Islet precursor cell (in vitro differentiated cells): Measurements from ENCODE around the gene VPS39.

Source experiments
- DNase-seq: peaks from one replicate; pipeline ENCODE4 v3.0.0-alpha.2; 2018

VPS39 gene

DNA sequence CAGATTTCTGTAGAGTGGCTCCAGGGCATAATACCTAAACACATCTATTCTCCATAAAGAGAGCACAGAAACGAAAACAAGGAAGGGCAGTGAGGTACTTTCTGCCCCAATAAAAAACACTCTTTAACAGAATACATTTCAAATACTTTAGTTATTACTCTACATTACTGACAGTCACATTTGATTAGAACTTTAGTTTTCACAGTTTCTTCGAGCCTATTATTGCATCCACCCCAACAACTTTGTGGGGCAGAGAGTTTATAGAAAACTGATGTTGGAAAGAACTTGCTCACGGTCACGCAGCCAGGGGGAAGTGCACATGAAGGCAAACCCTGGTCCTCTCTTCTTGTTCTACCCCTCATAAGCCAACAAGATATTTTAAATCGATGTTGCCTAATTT lies 9.0 kb downstream of the VPS39 start:
- no peak for DNase-seq

DNA sequence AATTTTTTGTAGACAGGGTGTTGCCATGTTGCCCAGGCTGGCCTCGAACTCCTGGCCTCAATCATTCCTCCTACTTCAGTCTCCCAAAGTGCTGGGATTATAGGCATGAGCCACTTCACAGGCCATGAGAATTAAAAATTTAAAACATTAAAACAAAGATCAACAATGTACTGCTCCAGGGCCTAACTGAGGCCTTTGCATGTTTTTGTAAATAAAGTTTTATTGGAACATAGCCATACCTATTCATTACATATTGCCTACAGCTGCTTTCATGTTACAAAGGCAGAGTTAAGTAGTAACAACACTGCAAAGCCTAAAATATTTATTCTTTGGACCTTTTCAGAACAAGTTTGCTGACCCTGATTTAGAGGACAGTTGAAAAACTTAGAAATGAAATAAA lies 9.6 kb downstream of the VPS39 start:
- no peak for DNase-seq

DNA sequence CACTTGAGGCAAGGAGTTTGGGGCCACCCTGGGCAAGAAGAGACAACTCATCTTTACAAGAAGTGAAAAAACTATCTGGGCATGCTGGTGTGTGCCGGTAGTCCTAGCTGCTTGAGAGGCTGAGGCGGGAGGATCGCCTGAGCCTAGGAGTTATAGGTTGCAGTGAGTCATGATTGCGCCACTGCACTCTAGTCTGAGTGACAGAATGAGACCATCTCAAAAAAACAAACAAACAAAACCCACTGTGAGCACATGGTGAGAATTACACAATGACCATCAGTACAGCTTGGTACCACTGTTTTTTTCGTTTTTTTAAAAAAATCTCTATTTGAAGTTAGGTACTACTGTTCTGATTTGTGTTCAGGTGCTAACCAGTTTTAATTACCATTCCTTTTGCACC lies 13.6 kb downstream of the VPS39 start:
- no peak for DNase-seq

DNA sequence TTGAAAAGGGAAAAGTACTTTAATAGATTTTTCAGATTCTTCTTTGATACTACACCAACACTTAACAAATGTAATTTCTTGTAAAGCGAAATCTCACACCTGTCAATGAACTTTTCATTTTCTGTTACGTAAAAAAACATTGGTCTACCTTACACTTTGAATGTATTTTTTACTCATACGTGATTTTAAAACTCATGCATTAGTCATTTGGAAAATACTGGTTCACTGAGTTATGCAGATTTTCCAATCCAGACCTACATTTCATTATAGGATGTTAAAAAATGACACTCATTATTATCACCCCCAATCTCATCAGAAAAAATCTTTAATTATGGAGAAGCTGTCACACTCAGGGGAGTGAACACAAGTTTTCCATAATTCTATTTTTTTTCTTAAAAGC lies 14.7 kb downstream of the VPS39 start:
- DNase-seq: no peak

- DNase-seq: no peak
Measured at GRCh38 chr15:42191610-42192346, 16.3 kb downstream of the VPS39 start.

DNA sequence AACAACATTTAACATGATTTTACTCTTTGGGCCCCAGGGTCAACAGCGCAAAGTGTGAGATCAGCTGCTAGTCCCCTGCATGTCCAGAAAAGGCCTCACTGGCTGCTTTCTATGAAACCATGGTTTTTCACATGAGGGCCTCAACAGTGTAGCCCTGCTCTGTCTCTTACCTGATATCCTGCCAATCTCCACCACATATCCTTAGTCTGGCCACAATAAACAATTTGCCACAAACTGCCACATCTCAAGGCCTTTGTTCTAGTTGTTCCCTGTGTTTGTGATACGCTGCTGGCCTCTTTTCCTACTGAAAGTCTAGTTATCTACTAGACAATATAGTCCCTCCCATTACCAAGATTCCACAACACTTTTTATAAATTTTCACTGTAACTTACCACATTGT lies 17.7 kb downstream of the VPS39 start:
- DNase-seq: no peak

GRCh38 chr15:42185801-42186200 lies 22.3 kb downstream of the VPS39 start:
- no peak for DNase-seq

DNA sequence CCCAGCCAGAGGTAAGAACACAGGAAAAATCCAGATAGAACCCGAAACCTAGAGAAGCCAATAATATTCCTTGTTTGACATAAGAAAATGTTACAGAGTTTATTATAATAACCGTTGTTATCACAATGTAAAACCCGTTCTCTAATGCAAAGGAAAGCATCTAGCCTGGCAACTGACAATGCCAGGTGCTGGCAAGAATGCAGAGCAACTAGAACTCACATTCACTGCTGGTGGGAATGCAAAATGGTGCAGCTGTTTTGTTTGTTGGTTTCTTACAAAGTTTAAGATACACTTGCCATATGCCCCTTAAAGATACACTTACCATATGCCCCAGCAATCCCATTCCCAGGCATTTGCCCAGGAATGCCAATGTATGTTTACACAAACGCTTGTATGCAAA lies 23.4 kb downstream of the VPS39 start:
- DNase-seq: no peak

GRCh38 chr15:42184296-42184695 lies 23.8 kb downstream of the VPS39 start:
- no peak for DNase-seq

- no peak for DNase-seq
Measured at GRCh38 chr15:42182961-42183360, 25.1 kb downstream of the VPS39 start.

- no peak for DNase-seq
Measured at GRCh38 chr15:42182328-42182886, 25.7 kb downstream of the VPS39 start.

GRCh38 chr15:42178056-42178455 lies 30.0 kb downstream of the VPS39 start:
- DNase-seq: no peak

- DNase-seq: no peak
Measured at GRCh38 chr15:42175671-42176070, 32.4 kb downstream of the VPS39 start.

DNA sequence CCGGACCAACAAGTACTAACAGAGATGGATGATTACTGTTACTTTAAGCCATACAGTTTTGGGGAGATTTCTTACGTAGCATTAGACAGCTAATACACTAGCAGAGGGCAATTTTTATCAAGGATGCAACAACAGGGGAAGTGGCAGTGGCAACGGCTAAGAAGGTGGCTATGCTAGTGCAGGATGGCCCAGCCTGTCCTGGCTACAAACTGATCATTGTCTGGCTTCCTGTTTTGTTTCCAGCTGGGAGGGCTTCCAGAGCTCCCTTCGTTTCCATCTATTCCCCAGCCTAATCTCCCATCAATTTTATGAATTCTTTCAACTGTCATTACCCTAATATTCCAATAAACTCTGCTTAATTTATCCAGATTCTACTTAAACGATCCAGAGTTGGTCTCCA lies 35.6 kb downstream of the VPS39 start:
- DNase-seq: no peak

- no peak for DNase-seq
Measured at GRCh38 chr15:42171795-42172194, 36.3 kb downstream of the VPS39 start.

DNA sequence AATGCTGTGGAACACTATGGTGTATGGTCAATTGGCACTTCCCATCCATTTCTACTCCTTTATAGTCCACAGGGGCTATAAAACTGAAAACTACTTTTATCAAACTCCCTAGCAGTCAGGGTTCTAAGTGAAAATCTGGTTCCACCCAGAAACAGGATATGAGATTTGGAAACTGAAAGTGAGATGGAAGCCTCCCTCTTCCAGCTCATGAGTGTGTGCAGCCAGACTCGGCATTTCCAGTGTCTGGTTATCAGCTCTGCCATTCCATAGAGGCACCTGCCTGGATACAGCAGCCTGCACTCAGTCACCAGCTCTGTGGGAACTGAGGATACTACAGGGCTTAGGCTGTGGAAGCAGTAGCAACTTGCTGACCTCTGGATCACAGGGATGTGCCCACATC lies 37.0 kb downstream of the VPS39 start:
- no peak for DNase-seq

DNA sequence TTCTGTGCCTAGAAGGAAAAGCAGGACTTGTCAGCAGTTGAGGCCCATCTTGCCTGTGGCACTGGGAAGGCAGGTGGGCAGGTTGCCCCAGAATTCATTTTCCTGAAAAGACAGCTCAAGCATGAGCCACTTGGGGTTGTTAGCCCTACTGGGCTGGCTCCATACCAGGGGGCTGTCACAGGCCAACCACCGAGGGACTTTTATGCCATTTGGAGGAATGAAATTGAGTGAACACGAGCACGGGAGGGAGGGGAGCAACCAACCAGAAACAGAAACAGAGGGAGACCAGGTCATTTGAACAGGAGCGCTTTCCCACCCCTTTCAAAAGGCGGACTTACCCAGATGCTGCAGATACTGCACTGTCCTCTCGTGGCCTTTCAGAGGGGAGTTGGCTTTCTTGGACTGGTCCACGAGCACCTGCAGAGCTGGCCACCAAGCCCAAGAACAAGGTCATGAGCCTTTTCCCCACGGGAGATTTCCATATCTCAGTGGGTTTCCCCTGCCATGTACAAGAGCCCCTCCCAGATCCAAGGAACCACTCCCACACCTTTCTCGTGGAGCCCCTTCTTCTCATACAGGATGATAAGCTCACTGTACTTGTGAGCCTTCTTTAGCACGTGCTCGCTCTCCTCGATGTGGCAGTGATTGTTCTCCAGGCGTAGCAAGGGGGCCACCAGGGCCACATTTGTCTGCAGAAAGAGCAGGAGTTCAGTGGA lies 41.7 kb downstream of the VPS39 start:
- DNase-seq: no peak

DNA sequence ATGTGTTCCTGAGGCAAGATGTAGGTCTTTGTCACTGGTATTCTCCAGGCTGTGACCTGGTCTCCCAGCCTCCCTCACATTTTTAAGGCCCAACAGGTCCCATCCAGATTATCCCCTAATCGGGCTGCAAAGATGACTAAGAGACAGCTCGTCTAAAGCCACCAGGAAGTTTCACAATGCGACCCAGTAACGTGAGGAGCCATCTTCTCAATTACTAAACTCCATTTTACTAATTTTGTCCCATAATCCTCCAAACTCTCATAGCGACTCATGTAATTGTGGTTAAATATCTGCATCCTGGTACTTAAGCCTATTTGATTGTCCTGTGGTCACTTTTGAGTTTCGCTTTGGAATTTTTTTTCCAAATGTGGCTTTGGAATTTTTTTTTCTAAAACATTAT lies 43.0 kb downstream of the VPS39 start:
- peak; percentile 40 for DNase-seq

DNA sequence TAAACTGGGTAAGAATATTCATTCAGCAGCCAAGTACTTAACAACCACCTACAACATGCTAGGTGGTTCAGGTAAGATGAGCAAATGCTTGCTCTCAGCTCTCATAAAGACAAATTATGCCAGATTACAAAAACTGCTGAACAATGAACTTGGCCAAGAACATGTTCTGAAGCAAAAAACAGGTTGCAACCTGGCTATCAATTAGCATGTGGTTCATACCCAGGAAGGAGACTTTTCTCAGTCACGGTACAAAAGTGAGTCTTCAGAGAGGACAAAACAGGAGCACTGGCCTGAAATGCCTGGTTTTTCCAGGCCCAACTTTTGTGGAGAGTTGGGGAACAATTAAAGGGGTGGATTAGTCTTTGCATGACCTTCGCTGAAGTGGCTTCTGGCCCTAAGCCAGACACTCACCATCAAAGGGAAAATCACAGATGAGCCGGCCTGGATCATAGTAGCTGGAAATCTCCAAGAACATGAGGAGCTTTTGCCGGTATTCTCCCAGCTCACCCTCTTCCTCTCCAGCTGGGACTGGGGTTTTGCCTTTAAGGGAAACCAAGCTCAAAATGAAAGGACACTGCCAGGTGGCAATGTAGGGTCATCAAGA lies 44.1 kb downstream of the VPS39 start:
- DNase-seq: peak; percentile 25

GRCh38 chr15:42163291-42163690 lies 44.8 kb downstream of the VPS39 start:
- DNase-seq: peak; percentile 24

DNA sequence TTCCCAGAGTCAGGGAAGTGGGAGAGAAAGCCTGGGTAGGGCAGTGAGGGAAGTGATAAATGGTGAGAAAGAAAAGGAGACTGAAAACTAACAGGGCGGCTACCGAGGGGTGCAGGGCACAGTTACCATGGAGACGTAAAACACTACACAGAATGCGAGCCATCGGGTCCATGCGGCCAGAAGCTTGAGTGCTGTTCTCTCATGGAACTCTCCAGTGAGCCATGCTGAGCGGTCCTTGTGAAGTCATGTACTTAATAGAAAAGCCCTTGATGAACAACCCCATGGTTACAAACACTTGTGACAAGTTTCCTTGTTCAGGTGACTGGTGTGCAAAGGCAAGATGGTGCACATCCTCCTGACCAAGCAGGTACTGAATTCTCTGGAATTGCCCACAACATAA lies 48.0 kb downstream of the VPS39 start:
- DNase-seq: no peak

GRCh38 chr15:42159381-42160015 lies 48.6 kb downstream of the VPS39 start:
- DNase-seq: no peak

DNA sequence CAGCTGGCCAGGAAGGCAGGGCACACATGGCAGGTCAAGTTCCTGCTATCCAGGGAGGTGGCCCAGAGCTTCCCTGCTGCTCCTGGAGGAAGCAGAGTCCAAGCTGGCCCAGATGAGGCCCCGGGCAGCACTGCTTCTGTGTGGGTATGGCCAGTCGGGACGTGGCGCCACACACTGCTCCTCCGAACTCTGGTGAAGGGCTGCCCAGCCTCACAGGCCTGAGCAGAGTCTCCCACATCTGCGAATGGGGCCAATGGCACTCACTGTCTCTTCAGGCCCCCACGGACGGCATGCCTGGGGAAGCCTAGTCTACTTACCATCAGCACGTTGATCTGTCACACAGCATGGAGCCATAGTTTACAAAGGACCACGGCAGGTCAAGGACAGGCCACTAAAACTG lies 49.2 kb downstream of the VPS39 start:
- no peak for DNase-seq
